GM19467 (cell line): Measurements from ENCODE around the gene SHOC1.
"Not testable (repeated sequence)": the region's sequence is repeated elsewhere in the genome, so short reads cannot be mapped to it uniquely, and the experiment has no call there.

ENCODE experiments used
- ATAC-seq: cut with Tn5 transposase; IDR thresholded peaks from one replicate; pipeline ENCODE4 v1.9.1; 2021; ENCODE audit warnings: mild to moderate bottlenecking, moderate library complexity; ENCODE audit not compliant: unreplicated experiment

Gene SHOC1

GRCh38 chr9:111794835-111795556 is at the start of gene SHOC1:
TSS of gene SHOC1 (minus strand) at chr9:111794937. CDS start at chr9:111791418, 3,519 bp downstream.
- ATAC-seq, result no peak

DNA sequence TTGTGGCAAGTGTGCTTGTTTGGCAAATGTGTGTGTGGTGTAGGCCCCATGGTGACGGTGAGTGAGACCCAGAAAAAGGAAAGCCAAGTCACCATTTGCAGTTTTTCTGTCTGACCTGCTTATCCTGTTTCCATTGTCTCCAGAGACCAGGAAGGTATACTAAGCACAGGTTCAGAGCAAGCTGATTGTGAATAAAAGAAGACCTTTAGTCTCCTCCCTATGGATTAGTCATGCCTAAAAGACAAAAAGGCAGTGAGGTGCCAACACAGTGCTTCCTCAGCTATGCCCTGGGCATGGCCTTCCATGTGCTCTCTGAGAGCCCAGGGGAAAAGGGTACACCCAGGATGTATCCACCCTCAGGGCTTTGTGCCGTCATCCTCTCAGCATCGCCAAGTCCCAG is 49.2 kb upstream of the SHOC1 start:
- no peak for ATAC-seq

GRCh38 chr9:111842313-111842712 is 47.6 kb upstream of the SHOC1 start:
- ATAC-seq, result no peak

GRCh38 chr9:111840442-111840841 is 45.7 kb upstream of the SHOC1 start:
- no peak for ATAC-seq

- no peak for ATAC-seq
These were observed 45.2 kb upstream of the SHOC1 start for GRCh38 chr9:111839987-111840386.

GRCh38 chr9:111839387-111839786 is 44.6 kb upstream of the SHOC1 start:
- no peak for ATAC-seq

DNA sequence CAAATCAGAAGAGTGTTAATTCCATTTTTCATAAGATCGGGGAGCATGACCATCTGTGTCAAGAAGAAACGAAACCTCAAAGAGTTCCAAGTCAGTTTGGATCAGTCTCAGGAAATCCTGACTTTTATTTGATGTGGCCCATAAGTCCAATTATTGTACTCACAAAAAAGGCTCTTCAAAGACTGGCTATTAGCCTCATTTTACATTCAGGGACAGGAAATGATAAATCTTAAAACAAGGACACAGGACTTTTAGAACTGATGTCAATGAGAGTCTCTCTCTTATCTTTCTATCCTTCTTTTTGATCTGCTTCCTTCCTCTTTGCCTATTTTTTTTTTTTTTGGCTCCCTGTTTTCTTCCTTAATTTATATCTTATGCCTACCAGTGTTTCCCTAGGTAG is 43.7 kb upstream of the SHOC1 start:
- ATAC-seq, result no peak

DNA sequence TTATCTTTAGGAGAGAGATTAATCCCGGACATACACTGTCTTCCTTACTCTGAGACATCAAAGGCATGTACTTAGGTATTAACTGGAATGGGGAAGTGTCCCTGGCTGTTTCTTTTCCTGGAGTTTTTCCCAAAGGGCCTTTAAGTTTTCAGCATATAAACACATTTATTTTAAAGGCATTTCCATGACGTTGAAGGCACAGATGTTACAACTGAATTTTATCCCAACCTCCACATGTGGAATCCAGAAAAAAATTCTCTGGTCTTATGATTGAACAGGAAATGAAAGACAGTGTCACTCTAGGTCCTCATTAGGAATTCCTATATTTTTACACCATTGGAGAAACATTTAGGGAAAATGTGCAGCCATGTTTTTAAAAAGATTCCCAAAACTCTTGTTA is 41.6 kb upstream of the SHOC1 start:
- ATAC-seq, result no peak

- no peak for ATAC-seq
These were observed 39.2 kb upstream of the SHOC1 start for GRCh38 chr9:111833941-111834340.

GRCh38 chr9:111832449-111832848 is 37.7 kb upstream of the SHOC1 start:
- ATAC-seq, result no peak

- no peak for ATAC-seq
These were observed 36.8 kb upstream of the SHOC1 start for GRCh38 chr9:111831371-111832108.

DNA sequence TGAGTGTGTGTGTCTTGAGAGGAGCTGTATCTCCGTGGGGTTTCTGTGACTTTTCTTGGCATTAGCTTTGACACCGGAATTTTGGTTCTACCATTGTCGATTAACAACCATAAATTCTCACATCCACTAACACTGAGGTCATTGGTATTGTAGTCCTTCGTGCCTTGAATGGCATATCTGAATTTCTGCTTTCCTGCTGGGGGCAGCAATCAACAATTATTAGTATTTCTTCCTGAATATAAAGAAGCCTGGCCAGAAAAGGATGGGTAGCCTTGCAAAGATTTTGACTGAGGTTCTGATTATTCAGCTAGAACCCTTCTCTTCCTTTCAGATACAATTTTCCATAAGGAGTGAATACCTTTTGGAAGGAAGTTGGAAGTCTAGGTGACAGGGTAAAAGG is 33.5 kb upstream of the SHOC1 start:
- no peak for ATAC-seq

- no peak for ATAC-seq
These were observed 30.9 kb upstream of the SHOC1 start for GRCh38 chr9:111825468-111826145.

DNA sequence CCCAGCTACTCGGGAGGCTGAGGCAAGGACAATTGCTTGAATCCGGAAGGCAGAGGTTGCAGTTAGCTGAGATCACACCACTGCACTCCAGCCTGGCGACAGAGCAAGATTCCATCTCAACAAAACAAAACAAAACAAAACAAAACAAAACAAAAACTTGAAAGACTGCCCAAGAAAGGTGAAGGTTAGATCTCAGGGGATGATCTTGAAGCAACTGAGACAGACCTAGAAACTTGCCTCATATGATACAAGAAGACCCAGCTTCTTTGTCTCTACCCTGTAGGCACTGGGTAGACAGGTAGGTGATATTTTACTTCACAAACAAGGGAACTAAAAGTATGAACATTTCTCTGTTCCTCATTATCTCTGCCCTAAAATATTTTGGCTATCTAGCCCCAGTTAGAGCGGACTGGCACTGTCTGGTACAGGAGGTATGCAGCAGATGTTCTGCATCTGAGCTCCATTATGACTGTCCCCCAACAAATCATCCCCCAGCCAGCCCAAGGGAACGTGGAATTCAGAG is 26.3 kb upstream of the SHOC1 start:
- ATAC-seq, result no peak

GRCh38 chr9:111819360-111819759 is 24.6 kb upstream of the SHOC1 start:
- no peak for ATAC-seq

- ATAC-seq, result no peak
These were observed 20.7 kb upstream of the SHOC1 start for GRCh38 chr9:111815285-111816070.

DNA sequence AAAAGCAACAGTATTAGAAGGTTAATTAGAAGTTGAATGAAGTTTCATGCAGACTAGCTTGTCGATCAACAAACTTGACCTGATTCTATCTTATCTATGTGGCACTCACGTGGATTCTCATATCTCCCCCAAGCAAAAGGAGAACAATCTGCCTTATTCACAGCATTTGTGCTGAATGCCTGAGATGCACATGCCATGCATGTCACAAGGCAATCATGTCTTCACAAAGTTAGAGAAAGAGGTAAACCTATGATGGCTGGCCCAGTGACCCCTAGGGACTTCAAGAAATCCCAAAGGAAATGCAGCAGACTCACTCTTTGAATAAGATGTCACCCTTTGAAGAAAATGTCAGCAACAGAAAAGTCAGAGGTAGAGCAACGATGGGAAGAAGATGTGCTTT is 17.6 kb upstream of the SHOC1 start:
- no peak for ATAC-seq

DNA sequence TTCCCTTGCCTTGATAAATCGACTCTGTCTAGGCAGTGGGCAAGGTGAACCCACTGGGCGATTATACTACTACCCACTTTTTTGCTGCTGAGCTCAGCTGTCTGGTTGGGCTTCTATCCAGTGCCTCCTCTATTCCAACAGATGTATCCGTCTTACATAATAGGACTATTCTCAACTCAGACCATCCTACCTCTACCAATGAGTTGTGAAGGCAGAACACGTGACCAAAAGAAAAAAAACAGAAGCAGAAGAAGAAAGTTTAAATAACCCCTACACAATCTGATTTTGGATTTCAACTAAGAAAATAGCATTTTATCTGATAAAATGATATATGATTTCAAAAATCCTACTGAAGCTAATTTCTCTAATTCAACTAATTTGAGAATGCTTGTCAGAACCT is 16.2 kb upstream of the SHOC1 start:
- no peak for ATAC-seq

GRCh38 chr9:111810415-111810814 is 15.7 kb upstream of the SHOC1 start:
- ATAC-seq, result not testable (repeated sequence)

- no peak for ATAC-seq
These were observed 12.5 kb upstream of the SHOC1 start for GRCh38 chr9:111807197-111807596.

DNA sequence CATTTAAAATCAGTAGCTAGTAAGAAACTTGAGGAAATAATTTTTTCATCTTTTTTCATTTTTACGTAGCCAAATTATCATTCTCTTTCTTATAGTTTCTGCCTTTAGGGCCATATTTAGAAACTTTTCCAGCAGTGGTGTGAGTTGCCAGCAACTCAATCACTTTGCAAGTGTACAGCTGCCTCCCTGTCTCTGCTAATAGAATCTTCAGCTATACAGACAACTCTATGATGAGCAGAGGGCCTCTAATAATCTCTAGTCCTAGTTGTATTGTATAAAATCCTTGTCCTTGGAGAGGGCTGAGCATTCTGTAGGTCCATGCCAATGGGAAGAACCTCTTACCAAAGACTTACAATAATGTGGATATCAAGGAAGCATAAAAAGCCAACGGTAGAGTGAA is 11.5 kb upstream of the SHOC1 start:
- no peak for ATAC-seq
